Measurements from ENCODE around the gene IGIP.

The IGIP gene

DNA sequence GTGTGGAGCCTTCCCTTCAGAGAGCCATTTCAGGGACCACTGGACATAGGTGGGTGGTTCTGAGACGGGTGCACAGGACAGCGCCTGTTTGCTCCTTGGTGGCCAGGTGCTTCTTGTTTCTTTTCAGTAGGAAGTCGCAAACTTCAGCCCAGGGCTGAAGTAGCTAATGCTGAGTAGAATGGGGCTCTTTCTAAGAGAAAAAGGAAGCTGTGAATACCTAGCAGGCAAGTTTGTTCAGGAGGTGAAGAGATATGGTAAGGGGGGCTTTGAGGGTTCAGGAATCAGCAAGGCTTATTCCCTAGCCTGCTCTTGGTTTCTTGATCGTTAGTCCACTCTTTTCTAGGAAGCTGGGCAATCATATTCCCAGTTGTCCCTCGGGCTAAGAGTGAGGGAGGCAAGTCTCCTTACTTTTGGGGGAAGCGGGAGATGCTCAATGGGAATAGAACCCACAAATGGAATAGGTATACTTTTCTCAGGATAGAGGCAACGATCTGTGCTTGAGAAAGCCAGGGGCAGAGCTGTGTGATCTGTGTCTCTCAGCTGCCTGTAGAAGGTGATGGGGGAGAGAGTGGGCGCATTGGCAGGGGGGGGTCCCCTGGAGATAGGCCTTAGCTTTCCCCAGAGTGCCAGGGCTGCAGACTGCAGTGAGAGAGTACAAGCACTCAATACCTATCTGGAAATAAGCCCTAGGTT, 13.7 kb upstream of the IGIP start:
- DNase-seq = no peak

DNA sequence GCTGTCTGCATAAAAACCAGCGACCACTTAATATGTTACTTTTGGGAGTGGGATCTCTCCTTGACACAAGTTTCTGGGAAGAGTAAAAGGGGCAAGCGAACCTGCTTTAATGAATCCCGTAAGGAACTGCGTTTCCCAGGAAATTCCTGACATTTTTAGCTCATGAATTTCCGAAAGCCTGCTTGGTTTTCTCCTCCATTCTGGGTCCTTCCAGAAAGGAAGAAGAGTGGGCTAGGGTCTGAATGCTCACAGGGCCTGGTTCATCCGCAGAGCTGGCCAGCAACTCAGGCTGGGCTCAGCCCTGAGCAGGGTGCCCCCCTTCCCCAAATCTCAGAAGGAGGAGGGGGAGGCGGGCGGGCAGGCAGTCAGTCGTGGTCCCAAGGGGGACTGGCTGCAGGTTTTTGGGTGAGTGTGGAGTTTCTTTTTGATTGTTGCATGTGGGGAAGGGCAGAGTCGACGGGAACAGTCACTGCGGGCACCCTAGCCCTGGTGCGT, 13.0 kb upstream of the IGIP start:
- no peak for DNase-seq

DNA sequence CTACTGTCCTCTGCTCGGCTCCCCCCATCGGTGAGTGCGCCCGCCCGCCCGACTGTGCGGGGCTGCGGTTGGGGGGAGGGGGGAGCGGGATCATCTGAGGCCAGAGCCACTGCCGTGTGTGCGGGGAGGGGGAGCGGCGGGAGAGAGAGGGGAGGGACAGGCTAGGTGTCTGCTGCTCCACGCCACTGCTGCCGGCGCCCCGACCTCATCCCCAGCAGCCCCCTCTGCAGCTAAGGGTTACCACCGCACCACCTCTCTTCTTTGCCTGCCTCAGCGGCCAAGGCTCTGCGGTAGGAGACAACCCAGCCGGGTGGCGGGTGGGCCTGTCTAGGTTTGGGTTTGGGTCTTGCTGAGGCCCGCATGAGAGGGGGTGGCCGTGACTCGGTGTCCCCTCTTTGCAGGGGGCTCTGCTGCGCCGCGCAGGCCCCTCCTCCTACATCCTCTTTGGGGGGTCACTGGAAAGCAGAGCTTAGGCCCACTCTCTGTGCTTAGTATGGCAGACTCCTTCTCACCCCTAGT, 12.5 kb upstream of the IGIP start:
- DNase-seq = peak; percentile 37

GRCh38 chr5:140113699-140114263, 12.0 kb upstream of the IGIP start, which contains the start of gene PURA:
TSS of gene PURA (plus strand) at chr5:140114109. CDS start at chr5:140114182, 73 bp downstream.
- DNase-seq = peak; percentile 98

- DNase-seq = peak; percentile 41
Measured at GRCh38 chr5:140114341-140115185, 11.2 kb upstream of the IGIP start.

DNA sequence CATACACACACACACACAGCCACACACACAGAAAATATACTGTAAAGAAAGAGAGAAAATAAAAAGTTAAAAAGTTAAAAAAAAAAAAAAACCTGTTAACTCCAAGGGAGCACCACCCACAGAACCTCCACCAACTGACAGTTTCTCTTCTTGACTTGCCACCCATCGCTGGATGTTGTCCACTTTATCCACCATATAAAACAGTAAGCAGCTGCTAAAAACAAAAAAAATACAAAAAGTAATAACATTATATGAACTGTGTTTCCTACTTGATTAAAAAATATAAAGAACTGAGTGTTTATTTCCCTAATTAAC, 10.6 kb upstream of the IGIP start:
- no peak for DNase-seq

- peak; percentile 15 for DNase-seq
Measured at GRCh38 chr5:140116716-140117115, 9.0 kb upstream of the IGIP start.

GRCh38 chr5:140117523-140117922, 8.2 kb upstream of the IGIP start:
- DNase-seq = no peak

DNA sequence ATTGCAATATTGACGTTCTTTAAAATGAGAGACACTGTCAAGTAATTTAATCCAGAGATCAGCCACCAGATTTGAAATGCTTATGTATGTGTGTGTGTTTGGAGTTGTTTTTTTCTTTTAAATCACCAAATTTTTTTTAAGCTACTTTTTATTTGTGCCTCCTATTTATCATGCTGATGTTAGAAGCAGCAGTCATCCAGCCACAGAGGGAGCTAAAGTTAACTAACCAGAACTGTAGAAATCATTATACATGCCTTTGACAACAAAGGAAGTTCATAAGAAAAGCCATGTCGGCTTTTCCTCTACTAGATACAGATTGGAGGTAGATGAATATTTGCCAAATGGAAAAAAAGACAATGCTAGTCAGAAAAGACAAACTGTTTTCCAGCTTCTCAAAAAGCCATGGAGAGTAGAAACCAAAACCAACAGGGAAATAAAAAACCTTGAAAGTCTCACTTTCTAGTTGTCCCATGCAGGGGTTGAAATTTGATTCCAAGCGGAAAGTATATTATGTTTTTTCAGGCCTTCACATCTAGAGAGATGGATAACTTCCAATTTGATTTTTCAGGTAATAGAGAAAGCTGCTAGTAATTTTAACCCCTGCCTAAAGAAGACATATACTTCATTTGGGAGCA, 7.3 kb upstream of the IGIP start:
- peak; percentile 16 for DNase-seq

DNA sequence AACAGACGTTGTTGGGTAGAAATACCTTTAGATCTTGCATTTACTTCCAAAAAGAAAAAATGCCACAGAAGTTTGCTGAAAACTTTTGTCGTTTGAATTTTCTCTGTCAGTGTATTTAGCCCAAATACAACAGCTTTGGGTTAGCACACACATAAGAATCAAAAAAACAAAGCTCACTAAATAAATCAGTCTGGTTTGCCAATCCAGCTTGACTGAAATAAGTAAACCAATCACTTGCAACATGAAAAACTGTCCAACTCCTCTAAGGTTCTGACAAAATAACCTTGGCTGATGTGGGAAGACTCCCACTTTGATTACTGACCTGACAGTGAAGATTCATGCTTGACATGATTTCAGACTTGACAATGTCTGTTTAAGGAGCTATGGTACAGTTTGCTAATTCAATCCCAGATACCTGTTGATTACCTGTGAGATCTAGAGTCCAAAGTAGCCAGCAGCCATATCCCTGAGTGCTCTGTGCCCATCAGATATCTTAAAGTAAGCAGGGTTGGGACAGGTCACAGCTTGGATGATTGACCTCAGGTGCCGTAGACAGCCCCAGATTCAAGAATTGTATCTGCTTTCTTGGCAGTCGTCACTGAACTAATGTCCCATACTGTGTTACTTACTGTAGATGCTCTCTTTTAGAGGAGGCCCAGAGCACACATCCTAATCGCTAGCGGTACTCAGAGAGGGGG, 727 bp downstream of the IGIP start:
- DNase-seq = no peak

GRCh38 chr5:140128376-140128775, 2.6 kb downstream of the IGIP start:
- DNase-seq = no peak

GRCh38 chr5:140130949-140131733, 5.4 kb downstream of the IGIP start:
- DNase-seq = no peak

GRCh38 chr5:140131967-140132409, 6.3 kb downstream of the IGIP start:
- peak; percentile 13 for DNase-seq

- DNase-seq = no peak
Measured at GRCh38 chr5:140133514-140134167, 7.9 kb downstream of the IGIP start.

DNA sequence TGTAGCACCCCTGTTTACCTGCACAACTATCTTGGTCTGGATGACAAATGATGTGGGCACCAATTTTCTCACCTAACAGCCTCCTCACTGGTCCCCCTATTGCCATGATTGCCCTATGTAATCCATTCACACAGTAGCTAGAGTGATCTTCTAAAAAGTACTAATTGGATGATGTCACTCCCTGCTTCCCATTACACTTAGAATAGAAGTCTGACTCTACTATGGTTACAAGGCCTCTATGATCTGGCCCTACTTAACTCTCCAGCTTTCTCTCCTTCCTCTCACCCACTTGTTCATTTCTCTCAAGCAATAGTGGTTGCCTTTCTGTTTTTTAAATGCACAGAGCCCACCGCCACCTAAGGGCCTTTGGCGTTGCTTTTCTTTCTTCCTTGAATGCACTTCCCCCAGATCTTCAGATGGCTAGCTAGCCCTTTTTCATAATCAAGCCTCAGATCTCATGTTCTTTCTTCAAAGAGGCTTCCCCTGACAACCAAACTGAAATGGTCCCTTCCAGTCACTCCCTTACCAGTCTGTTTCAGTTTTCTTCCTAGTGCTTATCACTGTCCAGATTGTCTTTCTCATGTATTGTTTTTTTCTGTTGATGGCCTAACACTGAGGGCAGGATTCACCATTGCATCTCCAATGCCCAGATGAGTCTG, 8.7 kb downstream of the IGIP start:
- no peak for DNase-seq

DNA sequence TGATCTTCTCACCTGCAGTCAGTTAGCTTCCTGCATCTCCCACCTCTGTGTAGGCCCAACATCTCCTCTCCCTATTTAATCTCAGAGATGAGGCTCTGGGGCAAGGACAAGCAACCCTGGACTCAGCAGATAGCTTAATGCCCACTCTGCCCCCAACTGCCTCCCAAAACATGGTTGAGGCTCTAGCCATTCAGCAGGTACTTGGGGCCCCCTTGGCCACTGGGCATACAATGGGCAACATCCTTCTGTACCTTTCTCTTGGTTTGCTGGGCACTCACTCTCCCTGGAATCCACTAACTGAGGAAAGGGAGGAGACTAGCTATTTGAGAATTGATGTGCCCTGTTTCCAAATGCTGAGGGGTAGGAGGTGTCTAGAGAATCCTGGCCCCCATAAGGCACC, 9.4 kb downstream of the IGIP start:
- no peak for DNase-seq

GRCh38 chr5:140136624-140137023, 10.9 kb downstream of the IGIP start:
- DNase-seq = no peak

DNA sequence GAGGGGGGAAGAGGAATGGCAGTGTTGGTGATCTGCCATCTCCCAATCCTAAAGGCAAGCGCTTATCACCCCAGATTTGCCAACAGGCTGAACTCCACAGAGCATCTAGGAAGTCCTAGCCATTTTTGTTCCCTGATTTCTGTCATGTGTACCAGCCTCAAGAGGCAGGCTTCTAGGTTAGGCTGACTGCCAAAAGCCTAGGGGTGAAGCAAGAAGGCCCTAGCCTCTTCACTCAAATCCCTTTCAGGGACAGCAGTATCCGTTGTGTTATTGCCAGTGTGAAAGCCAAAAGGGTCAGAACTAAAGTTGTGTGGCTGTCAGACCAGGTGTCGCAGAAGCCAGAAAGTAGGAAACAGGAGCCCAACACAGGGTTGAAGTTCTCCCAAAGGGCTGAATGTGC, 14.7 kb downstream of the IGIP start:
- no peak for DNase-seq

GRCh38 chr5:140141241-140141640, 15.5 kb downstream of the IGIP start:
- no peak for DNase-seq

DNA sequence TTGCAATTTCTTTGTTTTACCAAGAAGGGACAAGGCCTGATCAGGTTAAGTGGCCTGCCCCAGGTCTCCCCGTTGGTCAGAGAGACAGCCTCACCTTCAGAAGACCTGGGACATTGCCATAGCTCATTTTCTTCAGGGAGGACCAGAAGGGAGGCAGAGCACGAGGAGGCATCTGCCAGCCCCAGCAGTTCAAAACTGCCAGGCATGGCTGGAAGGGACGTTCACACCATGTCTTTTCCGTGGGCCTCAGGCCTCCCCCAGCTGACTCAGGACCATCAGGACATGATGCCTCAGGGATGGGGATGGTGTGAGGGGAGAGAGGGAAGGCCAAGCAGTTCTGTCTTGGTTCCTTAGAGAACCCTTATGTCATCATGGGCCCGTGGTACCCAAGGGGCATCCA, 16.5 kb downstream of the IGIP start:
- no peak for DNase-seq

- no peak for DNase-seq
Measured at GRCh38 chr5:140142856-140143255, 17.1 kb downstream of the IGIP start.

All from CD4-positive, alpha-beta T cell treated with Interleukin-10 for 1 hour (primary cell).